AG08395 (cell line): ENCODE results near the gene MIGA2.
"Not testable (repeated sequence)": the region's sequence is repeated elsewhere in the genome, so short reads cannot be mapped to it uniquely, and the experiment has no call there.

ENCODE experiments used
- DNase-seq: peaks from one replicate; pipeline ENCODE4 v3.0.0; 2012; ENCODE audit warnings: mixed read lengths, low spot score

The MIGA2 gene

GRCh38 chr9:129102791-129103594, 66.6 kb downstream of the MIGA2 start:
- DNase-seq, result peak; percentile 65

DNA sequence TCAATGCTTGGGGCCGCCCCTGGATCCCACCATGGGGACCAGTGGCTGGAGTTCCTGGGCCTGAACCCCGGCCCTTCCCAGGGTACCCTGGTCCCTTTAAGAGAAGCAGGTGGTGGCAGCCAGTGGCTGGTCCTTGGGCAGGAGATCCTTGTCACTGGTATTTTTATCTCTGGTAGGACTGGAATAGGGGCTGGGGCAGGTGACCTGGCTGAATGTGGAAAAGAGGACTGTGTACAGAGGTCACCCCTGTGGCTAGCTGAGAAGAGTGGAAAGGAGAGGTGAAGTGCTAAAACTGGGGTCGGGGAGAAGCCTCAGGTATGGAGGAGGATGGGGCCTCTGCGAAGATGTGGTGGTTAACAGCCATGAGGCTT, 67.2 kb downstream of the MIGA2 start:
- DNase-seq, result no peak

GRCh38 chr9:129104051-129104450, 67.6 kb downstream of the MIGA2 start:
- DNase-seq, result no peak

- DNase-seq, result no peak
Measured at GRCh38 chr9:129105857-129106694, 69.7 kb downstream of the MIGA2 start.

GRCh38 chr9:129107651-129108050, 71.2 kb downstream of the MIGA2 start:
- no peak for DNase-seq

- DNase-seq, result no peak
Measured at GRCh38 chr9:129108083-129108804, 71.8 kb downstream of the MIGA2 start.

DNA sequence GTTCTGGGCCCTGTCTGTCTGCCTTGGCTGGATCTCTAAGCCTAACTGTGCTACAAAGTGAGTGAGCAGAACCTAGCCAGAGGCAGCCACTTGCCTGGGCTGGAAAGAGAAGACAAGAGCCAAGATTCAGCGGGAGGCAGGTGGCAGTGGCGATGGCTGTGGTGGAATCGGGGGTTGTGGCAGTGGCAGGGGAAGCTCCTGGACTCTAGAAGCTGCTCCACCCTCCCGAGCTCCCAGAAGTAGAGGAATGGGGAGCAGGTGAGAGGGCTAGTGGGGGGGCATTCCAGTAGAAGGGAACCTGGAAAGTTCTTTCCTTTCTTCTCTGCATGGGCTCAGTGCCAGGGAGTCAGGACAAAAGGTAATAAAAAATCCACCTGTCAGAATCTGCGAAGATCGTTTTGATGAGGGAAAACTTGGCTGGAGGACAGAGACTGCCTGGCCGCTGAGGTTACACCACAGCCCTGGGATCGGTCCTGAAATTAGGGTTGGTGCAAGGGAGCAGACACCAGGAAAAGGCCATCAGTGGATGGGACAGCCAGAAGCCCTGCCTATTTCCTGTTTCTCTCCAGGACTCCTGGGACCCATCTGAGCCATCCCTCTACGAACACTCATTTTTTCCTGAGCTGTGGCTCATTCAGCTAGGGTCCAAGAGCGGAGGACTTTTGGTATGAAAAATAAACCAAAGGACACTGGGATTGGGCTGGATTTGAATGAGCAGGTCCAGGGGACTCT, 72.5 kb downstream of the MIGA2 start:
- DNase-seq, result no peak

GRCh38 chr9:129109537-129109903, 73.1 kb downstream of the MIGA2 start:
- DNase-seq, result peak; percentile 60

DNA sequence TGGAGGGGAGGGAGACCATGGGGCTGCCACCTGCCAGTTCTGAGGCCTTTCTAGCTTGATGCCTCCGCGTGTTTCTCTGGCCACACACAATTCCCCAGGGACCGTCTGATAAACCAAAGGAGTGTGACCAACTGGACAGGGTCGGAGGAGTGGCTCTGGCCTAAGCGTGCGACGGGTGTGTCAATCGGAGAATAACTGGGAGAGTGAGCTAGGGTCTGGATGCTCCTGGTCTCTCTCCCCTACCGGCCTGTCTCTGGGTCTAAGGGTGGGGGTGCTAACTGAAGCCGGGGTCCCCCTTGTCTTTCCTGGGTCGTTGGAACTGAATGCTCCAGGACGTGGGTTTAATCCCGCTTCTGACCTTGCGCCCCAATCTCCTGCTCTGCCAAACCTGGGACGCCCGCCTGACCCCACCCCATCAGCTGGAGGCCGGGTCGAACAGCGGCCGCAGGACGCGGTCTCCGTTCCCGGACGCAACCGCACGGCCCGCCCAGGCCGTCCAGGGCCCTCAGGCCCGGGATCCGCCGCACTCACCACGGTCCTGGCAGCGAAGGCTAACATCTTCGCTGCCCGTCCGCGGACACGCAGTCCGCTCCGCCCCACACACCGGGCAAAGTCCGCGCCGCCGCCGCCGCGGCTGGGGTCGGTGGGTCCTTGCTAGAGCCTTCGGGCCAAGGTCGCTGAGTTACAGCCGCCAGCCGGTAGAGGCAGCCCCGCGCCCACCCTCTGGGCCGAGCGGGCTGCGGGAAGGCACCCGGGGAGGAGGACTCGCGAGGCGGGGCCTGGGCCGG, 73.7 kb downstream of the MIGA2 start:
- DNase-seq, result peak; percentile 61

DNA sequence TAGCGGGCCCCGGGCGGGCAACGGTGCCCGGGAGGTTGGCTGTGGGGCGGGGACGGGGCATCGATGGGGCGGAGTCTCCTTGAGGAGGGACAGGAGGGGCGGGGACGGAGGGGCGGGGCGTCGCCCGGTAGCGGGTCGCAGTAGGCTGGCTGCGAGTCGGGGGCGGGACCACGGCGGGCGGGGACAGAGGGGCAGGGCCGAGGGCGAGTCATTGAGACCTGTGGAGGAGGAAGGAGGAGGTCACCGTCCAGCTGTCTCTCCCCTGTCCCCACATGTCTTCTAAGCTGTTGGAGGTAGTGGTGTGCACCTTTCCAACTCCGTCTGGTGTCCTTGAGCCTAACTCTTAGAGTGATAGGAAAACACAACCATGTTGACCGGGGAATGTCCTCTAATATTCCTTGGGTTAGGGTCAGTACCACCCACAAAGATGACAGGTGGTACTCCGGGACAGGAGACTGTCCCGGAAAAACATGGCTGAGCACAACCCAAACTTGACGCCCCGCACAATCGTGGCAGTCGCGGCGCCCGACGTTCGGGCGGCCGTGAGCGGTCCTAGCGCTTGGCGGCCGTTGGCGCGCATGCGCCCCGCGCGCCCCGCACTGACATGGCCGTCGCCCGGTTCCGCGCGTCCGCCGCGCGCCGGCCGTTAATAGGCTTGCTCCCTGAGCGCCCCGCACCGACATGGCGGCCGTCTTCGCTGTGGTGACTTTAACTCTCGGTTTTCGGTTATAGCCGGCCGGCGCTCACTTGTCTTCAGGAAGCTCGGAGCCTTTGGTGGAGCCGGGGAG, 74.5 kb downstream of the MIGA2 start, which contains the start of the genes CRAT and PTPA:
TSS of gene CRAT (minus strand) at position 54 of the 788 bp plus-strand sequence. CDS start 284 bp downstream, outside the sequence.
TSS of gene PTPA (plus strand) at position 676 of the 788 bp plus-strand sequence. CDS start 186 bp downstream, outside the sequence.
- peak; percentile 100 for DNase-seq

- DNase-seq, result peak; percentile 41
Measured at GRCh38 chr9:129111528-129112151, 75.2 kb downstream of the MIGA2 start.

DNA sequence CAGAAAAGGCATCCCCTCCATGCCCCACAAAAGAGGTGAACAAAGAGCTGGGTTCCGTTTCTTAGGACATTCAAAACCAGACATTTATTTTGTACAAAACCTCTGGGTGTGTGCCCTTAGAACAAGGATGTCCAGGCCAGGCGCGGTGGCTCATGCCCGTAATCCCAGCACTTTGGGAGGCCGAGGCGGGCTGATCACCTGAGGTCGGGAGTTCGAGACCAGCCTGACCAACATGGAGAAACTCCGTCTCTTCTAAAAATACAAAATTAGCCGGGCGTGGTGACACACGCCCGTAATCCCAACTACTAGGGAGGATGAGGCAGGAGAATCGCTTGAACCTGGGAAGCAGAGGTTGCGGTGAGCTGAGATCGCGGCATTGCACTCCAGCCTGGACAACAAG, 76.1 kb downstream of the MIGA2 start:
- DNase-seq, result not testable (repeated sequence)

DNA sequence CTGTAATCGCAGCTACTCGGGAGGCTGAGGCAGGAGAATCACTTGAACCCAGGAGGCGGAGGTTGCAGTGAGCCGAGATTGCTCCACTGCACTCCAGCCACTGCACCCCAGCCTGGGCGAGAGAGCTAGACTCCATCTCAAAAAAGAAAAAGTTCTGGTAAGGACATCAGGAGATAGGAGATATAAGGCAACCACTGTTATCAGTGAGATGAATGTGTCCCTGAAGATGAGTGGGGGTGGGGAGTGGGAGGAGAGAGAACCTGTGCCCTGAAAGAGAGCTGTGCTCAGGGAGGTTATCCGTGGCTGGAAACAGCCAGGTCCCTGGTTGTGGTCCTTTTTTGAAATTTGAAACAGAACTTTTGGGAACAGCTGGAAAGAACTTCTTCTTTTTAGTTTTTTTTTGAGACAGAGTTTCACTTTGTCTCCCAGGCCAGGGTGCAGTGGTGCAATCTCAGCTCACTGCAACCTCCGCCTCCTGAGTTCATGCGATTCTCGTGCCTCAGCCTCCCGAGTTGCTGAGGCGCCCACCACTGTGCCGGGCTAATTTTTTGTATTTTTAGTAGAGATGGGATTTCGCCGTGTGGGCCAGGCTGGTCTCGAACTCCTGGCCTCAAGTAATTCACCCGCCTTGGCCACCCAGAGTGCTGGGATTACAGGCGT, 77.3 kb downstream of the MIGA2 start:
- no peak for DNase-seq

- DNase-seq, result no peak
Measured at GRCh38 chr9:129118799-129119198, 82.4 kb downstream of the MIGA2 start.

DNA sequence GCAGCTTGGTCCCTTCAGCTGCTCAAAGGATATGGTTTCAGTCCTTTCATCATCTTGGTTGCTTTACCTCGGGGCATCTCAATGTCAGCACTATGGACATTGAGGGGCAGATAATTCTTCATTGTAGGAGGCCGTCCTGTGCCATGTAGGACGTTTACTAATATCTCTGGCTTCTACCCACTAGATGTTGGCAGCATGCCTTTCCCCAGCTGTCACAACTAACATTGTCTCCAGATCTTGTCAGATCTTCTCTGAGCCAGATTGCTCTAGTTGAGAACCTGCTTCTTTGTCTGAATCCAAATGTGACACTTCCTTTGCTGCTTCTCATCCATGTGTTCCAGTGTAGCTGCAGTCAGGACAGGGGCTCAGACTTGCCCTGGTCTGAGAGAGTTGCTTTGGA, 85.1 kb downstream of the MIGA2 start:
- DNase-seq, result peak; percentile 50
